ENCODE data around the gene PRKG1.

DNA sequence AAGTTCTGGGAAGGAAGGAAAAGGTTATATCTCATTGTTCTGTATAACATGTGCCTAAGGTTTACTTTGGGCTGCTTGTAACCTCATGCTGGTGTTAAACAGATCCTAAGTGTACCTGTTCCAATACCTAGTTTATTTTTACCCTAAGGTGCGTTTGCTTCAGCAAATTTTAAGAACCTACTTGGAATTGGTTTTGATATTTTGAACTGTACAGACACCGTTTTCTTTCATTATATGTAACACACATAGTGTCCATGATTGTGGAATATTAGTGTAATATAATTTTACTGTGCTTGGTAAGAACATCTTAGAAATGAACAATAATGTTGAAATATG is 954.2 kb downstream of the PRKG1 start:
- no peak for TF ChIP-seq EZH2 (IDR thresholded peaks at IDR 0.05; ENCODE audit: insufficient read depth, poor library complexity, severe bottlenecking)
- no peak for TF ChIP-seq EZH2phosphoT487 (IDR thresholded peaks at IDR 0.05; ENCODE audit: insufficient read depth, low read depth)

Data from GM23248 (cell line).